K562 (cell line): ENCODE data around the gene RAB12. TPM values are rescaled to one million over a fixed set of nuclear protein-coding genes. Genes with fewer than 3 reads are reported as not detected.

ENCODE experiments used
- ATAC-seq: fragments of 200-7000 bp; cut with Tn5 transposase; 3 replicates; pipeline ENCODE4 v1.9.1; 2020; ENCODE audit warnings: moderate library complexity
- BruUV-seq: library from RNA; stranded (reverse); fragments of 400-500 nt; replicated peaks from 2 replicates; lab custom pipeline; 2021; lab: Mats Ljungman, UMichigan
- CTCF ChIA-PET: fragments of 300-600 bp; formaldehyde crosslinking; extraction: SDS; loops from one replicate; lab custom pipeline; 2021; ENCODE audit warnings: low intra/inter-chr PET ratio; lab: Yijun Ruan, JAX
- POLR2A ChIA-PET: fragments of 300-600, 350-650 bp; sonication (Branson Sonifier 250); formaldehyde crosslinking; extraction: SDS; loops from one replicate; lab custom pipeline; 2021; ENCODE audit warnings: antibody characterized with exemption, inconsistent platforms; lab: Yijun Ruan, JAX
- DNase-seq, 4 experiments: peaks; one replicate each; pipeline versions ENCODE4 v3.0.0 to v3.0.0-alpha.2; 2011 to 2018; ENCODE audit warnings: low spot score in 3 of 4, mixed read lengths in 3 of 4; ENCODE audit errors: extremely low read depth in 1 of 4
- FAIRE-seq: peaks from 2 replicates; lab custom pipeline; 2011; peaks lifted over from hg19 to GRCh38; lab: Jason Lieb, UNC
- H2AFZ ChIP-seq: 2 replicates; pipeline ENCODE4 v1.6.0; 2011; ENCODE audit warnings: low read depth, low read length, control low read depth, inconsistent platforms
- H3K27ac ChIP-seq: fragments of 200-600 bp; 3 replicates; pipeline ENCODE4 v1.8.0; 2011; ENCODE audit warnings: low read depth, mild to moderate bottlenecking, control low read depth, inconsistent platforms, low read length, moderate library complexity, mixed read lengths; ENCODE audit errors: extremely low read depth
- H3K27me3 ChIP-seq, 2 experiments: fragments of 300-600 bp in 1 of 2; 2 replicates in 1 of 2; 3 replicates in 1 of 2; pipeline versions ENCODE4 v1.6.0 to v1.8.0; 2011; ENCODE audit warnings: inconsistent platforms in 2 of 2, low read length in 2 of 2, mild to moderate bottlenecking in 1 of 2, mixed read lengths in 1 of 2, moderate library complexity in 1 of 2; ENCODE audit not compliant: control insufficient read depth in 2 of 2, insufficient read depth in 2 of 2
- H3K36me3 ChIP-seq: fragments of 300-600 bp; 3 replicates; pipeline ENCODE4 v1.8.0; 2011; ENCODE audit warnings: mild to moderate bottlenecking, low read length, inconsistent platforms; ENCODE audit not compliant: control insufficient read depth, insufficient read depth
- H3K4me1 ChIP-seq, 2 experiments: fragments of 200-600 bp in 1 of 2; replicated peaks in 1 of 2; 2 replicates in 1 of 2; 3 replicates in 1 of 2; pipeline versions ENCODE4 v1.5.1 to v1.8.0; 2011; ENCODE audit warnings: inconsistent platforms in 2 of 2, low read length in 2 of 2, mild to moderate bottlenecking in 1 of 2, mixed read lengths in 1 of 2, moderate library complexity in 1 of 2; ENCODE audit not compliant: control insufficient read depth in 2 of 2, insufficient read depth in 2 of 2
- H3K4me2 ChIP-seq: 2 replicates; pipeline ENCODE4 v1.6.1; 2011; ENCODE audit warnings: low read length, control low read depth, inconsistent platforms, mixed read lengths; ENCODE audit not compliant: insufficient read depth
- H3K4me3 ChIP-seq: fragments of 200-600 bp; sonication (generic), shearing (Covaris generic); 2 replicates; pipeline ENCODE4 v1.5.1; 2016; ENCODE audit warnings: control low read depth, inconsistent platforms
- H3K79me2 ChIP-seq: fragments of 200-600 bp; 3 replicates; pipeline ENCODE4 v1.8.0; 2011; ENCODE audit warnings: low read length, inconsistent platforms; ENCODE audit not compliant: control insufficient read depth, insufficient read depth
- H3K9ac ChIP-seq, 2 experiments: 2 replicates each; pipeline versions ENCODE4 v1.6.0 to v1.6.1; 2011; ENCODE audit warnings: low read depth in 2 of 2, low read length in 2 of 2, control low read depth in 1 of 2, inconsistent platforms in 1 of 2, mild to moderate bottlenecking in 1 of 2, mixed read lengths in 1 of 2; ENCODE audit not compliant: insufficient read depth in 1 of 2
- H3K9me1 ChIP-seq: one replicate; pipeline ENCODE4 v1.6.0; 2011; ENCODE audit warnings: inconsistent platforms, mild to moderate bottlenecking, low read length, moderate library complexity; ENCODE audit not compliant: control insufficient read depth, insufficient read depth
- H3K9me3 ChIP-seq: replicated peaks from 2 replicates; pipeline ENCODE4 v1.5.1; 2011; ENCODE audit warnings: low read depth, low read length, inconsistent platforms; ENCODE audit not compliant: control insufficient read depth, insufficient read depth
- H4K20me1 ChIP-seq: replicated peaks from 2 replicates; pipeline ENCODE4 v1.6.1; 2011; ENCODE audit warnings: low read length, inconsistent platforms, mixed read lengths; ENCODE audit not compliant: control insufficient read depth, insufficient read depth
- CHD2 ChIP-seq: IDR thresholded peaks from 2 replicates; pipeline ENCODE4 v1.6.1; 2011; ENCODE audit warnings: low read depth, low read length
- EHMT2 ChIP-seq: fragments of 450-650 bp; IDR thresholded peaks from 2 replicates; pipeline ENCODE4 v1.6.1; 2018; ENCODE audit warnings: antibody characterized with exemption
- ESRRA ChIP-seq: fragments of 450-650 bp; IDR thresholded peaks from 2 replicates; pipeline ENCODE4 v1.6.1; 2014; ENCODE audit warnings: low read depth, mild to moderate bottlenecking, moderate library complexity, borderline replicate concordance
- GATA2 ChIP-seq: sonication (generic); formaldehyde crosslinking; IDR thresholded peaks from 2 replicates; pipeline ENCODE4 v1.4.0; 2020; ENCODE audit warnings: mild to moderate bottlenecking, missing genetic modification reagents
- HNRNPK ChIP-seq: fragments of 200-400 bp; formaldehyde crosslinking; IDR thresholded peaks from one replicate; pipeline ENCODE4 v1.6.1; 2018; ENCODE audit warnings: mild to moderate bottlenecking, low read depth, low read length; ENCODE audit not compliant: poor library complexity, severe bottlenecking
- ILF3 ChIP-seq: fragments of 450-650 bp; IDR thresholded peaks from 2 replicates; pipeline ENCODE4 v1.6.1; 2018; ENCODE audit warnings: antibody characterized with exemption, mild to moderate bottlenecking, moderate library complexity, borderline replicate concordance
- KLF10 ChIP-seq: fragments of 250-450 bp; sonication (Bioruptor Pico); IDR thresholded peaks from 2 replicates; pipeline ENCODE4 v1.6.1; 2021; ENCODE audit warnings: matching md5 sums
- LEF1 ChIP-seq: fragments of 450-650 bp; IDR thresholded peaks from 2 replicates; pipeline ENCODE4 v1.6.1; 2016; ENCODE audit warnings: mild to moderate bottlenecking
- RAD51 ChIP-seq: fragments of 450-650 bp; IDR thresholded peaks from 2 replicates; pipeline ENCODE4 v1.7.1; 2016; ENCODE audit warnings: low read depth, mild to moderate bottlenecking, borderline replicate concordance
- SMAD3 ChIP-seq: fragments of 450-650 bp; formaldehyde crosslinking; conservative IDR thresholded peaks from 2 replicates; pipeline ENCODE4 v1.4.0; 2020; ENCODE audit warnings: mild to moderate bottlenecking
- SNRNP70 ChIP-seq: fragments of 200-400 bp; formaldehyde crosslinking; optimal IDR thresholded peaks from 2 replicates; pipeline ENCODE3; 2017; ENCODE audit warnings: low read depth, low read length
- U2AF2 ChIP-seq: fragments of 200-400 bp; formaldehyde crosslinking; optimal IDR thresholded peaks from 2 replicates; pipeline ENCODE3; 2017; ENCODE audit warnings: low read depth, mild to moderate bottlenecking, low read length
- ZEB2 ChIP-seq: fragments of 450-650 bp; IDR thresholded peaks from 2 replicates; pipeline ENCODE4 v1.6.1; 2016
- ZNF165 ChIP-seq: fragments of 250-450 bp; sonication (Bioruptor Pico); IDR thresholded peaks from 2 replicates; pipeline ENCODE4 v1.4.0; 2020; ENCODE audit warnings: borderline replicate concordance
- WGBS: fragments of 100-300 bp; shearing (Covaris generic); methylation state at CpG from one replicate; pipeline ENCODE4 v1.1.6; 2016; ENCODE audit warnings: low coverage, mixed read lengths; ENCODE audit not compliant: insufficient coverage; ENCODE audit errors: missing lambda C conversion rate; 5-methylcytosine and 5-hydroxymethylcytosine counted together
- in situ Hi-C: fragments of 300-500 bp; cut with MboI; formaldehyde crosslinking; loops from 4 replicates; pipeline ENCODE4 v1.15.0; 2018; ENCODE audit warnings: inconsistent platforms, mixed read lengths
- intact Hi-C: fragments of 100-400 bp; cut with micrococcal nuclease; formaldehyde crosslinking; loops from 2 replicates; pipeline ENCODE4 v1.14.2; 2022
- polyA plus RNA-seq, 8 experiments: library from polyadenylated mRNA; depleted of rRNA in 4 of 8; stranded (reverse) in 5 of 8; unstranded in 3 of 8; fragments of >200 nt; fragmentation: Nextera tagmentation in 2 of 8; fragmentation: Illumina TruSeq in 1 of 8; extraction: Ambion mirVana in 2 of 8; extraction: Trizol in 1 of 8; gene quantifications; 2 replicates each; pipeline versions ENCODE4 v1.2.1 to v1.2.3, GENCODE V29; 2011 to 2014; ENCODE audit warnings: inconsistent platforms in 1 of 8, missing spikeins in 1 of 8
- total RNA-seq, 7 experiments: library from RNA; depleted of rRNA in 6 of 7; stranded (reverse); fragments of >200 nt in 6 of 7; fragmentation: Illumina TruSeq in 2 of 7; extraction: Trizol in 2 of 7; gene quantifications; 2 replicates each; pipeline versions ENCODE4 v1.2.1 to v1.2.3, GENCODE V29; 2011 to 2021; ENCODE audit warnings: low replicate concordance in 1 of 7
- TF ChIP-seq, protein P1 (sequence below): fragments of 450-650 bp; formaldehyde crosslinking; IDR thresholded peaks from 2 replicates; pipeline ENCODE4 v1.4.0; 2022; ENCODE audit warnings: mild to moderate bottlenecking, moderate library complexity
- TF ChIP-seq, protein P2 (sequence below): IDR thresholded peaks from 2 replicates; pipeline ENCODE4 v1.6.1; 2014; ENCODE audit warnings: antibody characterized with exemption
- TF ChIP-seq, protein P3 (sequence below): fragments of 250-450 bp; sonication (Bioruptor Pico); IDR thresholded peaks from 2 replicates; pipeline ENCODE4 v1.9.0; 2021; ENCODE audit warnings: mild to moderate bottlenecking

Gene RAB12
- total and polyA plus RNA-seq, 9 of the 15 experiments (the other 6 are each of a cell fraction or from before 2014, with no cell fraction given): 0.48 to 21.6 (median 18.8) TPM

DNA sequence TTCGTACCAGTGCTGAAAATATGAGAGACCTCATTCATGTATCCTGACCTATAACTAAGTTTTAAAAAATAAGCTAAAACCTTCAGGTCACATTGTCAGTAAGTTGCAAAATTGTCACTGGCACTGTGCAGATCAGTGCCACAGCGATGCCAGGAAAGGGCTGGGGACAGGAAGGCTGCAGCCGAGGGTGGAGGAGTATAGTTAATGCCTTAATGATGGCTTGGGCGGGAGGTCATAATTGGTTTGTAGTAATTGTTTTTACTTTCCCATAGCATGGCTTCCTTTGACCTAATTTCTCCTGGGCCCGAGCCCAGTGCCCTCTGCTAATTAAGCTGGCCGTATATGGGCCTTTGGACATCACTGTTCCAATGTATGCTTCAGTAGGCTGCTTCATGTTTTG lies 47.2 kb upstream of the RAB12 start:
- no peak overlapping the region for H3K9ac ChIP-seq
- intact Hi-C loops: no loop called here
- H3K79me2 ChIP-seq: no peaks in the 10 kb centered on the region
- ChIA-PET CTCF (no interaction called here), POLR2A (no interaction called here)
- ATAC-seq: no peak
- in situ Hi-C loops: no loop called here
- 4% methylated on average over 6 of the region's 6 CpGs for WGBS
- no peak overlapping the region for H3K4me2 ChIP-seq
- DNase-seq: no peak
- no peaks in the 10 kb centered on the region for H4K20me1 ChIP-seq
- H3K4me1 ChIP-seq: no peaks in the 10 kb centered on the region
- no peak overlapping the region for H3K27ac ChIP-seq
- BruUV-seq: no TSS peak
- TF ChIP-seq SNRNP70 (no peak), GATA2 (no peak), CHD2 (no peak)
- TF ChIP-seq, protein P1, sequence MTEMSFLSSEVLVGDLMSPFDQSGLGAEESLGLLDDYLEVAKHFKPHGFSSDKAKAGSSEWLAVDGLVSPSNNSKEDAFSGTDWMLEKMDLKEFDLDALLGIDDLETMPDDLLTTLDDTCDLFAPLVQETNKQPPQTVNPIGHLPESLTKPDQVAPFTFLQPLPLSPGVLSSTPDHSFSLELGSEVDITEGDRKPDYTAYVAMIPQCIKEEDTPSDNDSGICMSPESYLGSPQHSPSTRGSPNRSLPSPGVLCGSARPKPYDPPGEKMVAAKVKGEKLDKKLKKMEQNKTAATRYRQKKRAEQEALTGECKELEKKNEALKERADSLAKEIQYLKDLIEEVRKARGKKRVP (CRISPR knock-in tag): no peak
- H3K9me3 ChIP-seq: no peaks in the 10 kb centered on the region
- no peaks in the 10 kb centered on the region for H3K9me1 ChIP-seq
- peaks cover 17 to 39% of the 10 kb centered on the region in 2 experiments for H3K27me3 ChIP-seq
- H3K4me3 ChIP-seq: no peak overlapping the region
- no peak for FAIRE-seq
- H3K36me3 ChIP-seq: no peaks in the 10 kb centered on the region
- no peak overlapping the region for H2AFZ ChIP-seq

DNA sequence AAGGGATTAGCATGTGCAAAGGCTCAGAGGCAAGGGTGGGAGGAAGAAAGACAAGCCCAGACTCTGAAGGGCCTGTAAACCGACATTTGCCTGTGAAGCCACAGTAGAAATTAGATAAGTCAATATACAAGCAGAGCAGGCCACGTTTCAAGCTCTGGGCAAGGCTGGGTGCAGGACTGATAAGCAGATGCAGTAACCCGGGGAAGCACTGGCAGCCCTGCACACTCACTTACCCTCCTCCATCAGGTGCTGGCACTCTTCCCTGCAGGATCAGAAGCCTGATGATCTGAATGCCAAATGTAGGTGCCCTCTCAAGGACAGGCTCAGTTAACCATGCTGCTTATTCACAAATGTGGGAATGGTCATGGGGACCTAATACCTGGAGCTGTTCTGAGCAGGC lies 46.3 kb upstream of the RAB12 start:
- ChIA-PET POLR2A (no interaction called here), CTCF (no interaction called here)
- Histone ChIP-seq H3K36me3 (no peaks in the 10 kb centered on the region), H3K27ac (no peak overlapping the region), H3K4me3 (no peak overlapping the region), H3K9ac (no peak overlapping the region), H3K4me1 (no peaks in the 10 kb centered on the region), H3K9me1 (no peaks in the 10 kb centered on the region), H2AFZ (no peak overlapping the region), H3K4me2 (no peak overlapping the region), H3K9me3 (no peaks in the 10 kb centered on the region), H3K27me3 (peaks cover 21 to 39% of the 10 kb centered on the region in 2 experiments), H4K20me1 (no peaks in the 10 kb centered on the region), H3K79me2 (no peaks in the 10 kb centered on the region)
- DNase-seq: no peak
- BruUV-seq: no TSS peak
- ATAC-seq: no peak
- WGBS: 2% methylated on average over 3 of the region's 3 CpGs
- FAIRE-seq: no peak
- in situ Hi-C loops (no loop called here), intact Hi-C loops (no loop called here)
- TF ChIP-seq ILF3: no peak
- TF ChIP-seq EHMT2: no peak
- TF ChIP-seq KLF10: no peak
- no peak for TF ChIP-seq LEF1
- no peak for TF ChIP-seq U2AF2
- TF ChIP-seq ZEB2: no peak
- TF ChIP-seq, protein P2, sequence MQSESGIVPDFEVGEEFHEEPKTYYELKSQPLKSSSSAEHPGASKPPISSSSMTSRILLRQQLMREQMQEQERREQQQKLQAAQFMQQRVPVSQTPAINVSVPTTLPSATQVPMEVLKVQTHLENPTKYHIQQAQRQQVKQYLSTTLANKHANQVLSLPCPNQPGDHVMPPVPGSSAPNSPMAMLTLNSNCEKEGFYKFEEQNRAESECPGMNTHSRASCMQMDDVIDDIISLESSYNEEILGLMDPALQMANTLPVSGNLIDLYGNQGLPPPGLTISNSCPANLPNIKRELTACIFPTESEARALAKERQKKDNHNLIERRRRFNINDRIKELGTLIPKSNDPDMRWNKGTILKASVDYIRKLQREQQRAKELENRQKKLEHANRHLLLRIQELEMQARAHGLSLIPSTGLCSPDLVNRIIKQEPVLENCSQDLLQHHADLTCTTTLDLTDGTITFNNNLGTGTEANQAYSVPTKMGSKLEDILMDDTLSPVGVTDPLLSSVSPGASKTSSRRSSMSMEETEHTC: no peak
- no peak for TF ChIP-seq ESRRA
- TF ChIP-seq, protein P3, sequence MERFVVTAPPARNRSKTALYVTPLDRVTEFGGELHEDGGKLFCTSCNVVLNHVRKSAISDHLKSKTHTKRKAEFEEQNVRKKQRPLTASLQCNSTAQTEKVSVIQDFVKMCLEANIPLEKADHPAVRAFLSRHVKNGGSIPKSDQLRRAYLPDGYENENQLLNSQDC (CRISPR knock-in tag): no peak
- no peak for TF ChIP-seq HNRNPK
- TF ChIP-seq ZNF165 (CRISPR knock-in tag): no peak
- TF ChIP-seq RAD51: no peak
- no peak for TF ChIP-seq SMAD3
